IPS-20b (cell line): ENCODE results near the gene INVS.
"Not testable (repeated sequence)": the region's sequence is repeated elsewhere in the genome, so short reads cannot be mapped to it uniquely, and the experiment has no call there.

Experiments used
- H3K27ac ChIP-seq: one replicate; pipeline ENCODE4 v1.5.1; 2013; ENCODE audit warnings: low read length
- H3K27me3 ChIP-seq: 2 replicates; pipeline ENCODE4 v1.6.1; 2013; ENCODE audit warnings: mild to moderate bottlenecking, low read length, inconsistent platforms; ENCODE audit not compliant: insufficient read depth
- H3K36me3 ChIP-seq: 2 replicates; pipeline ENCODE4 v1.6.1; 2013; ENCODE audit warnings: low read depth, mild to moderate bottlenecking, inconsistent platforms, low read length, moderate library complexity; ENCODE audit not compliant: insufficient read depth
- H3K4me1 ChIP-seq: 2 replicates; pipeline ENCODE4 v1.6.1; 2013; ENCODE audit warnings: mild to moderate bottlenecking, control low read depth, inconsistent platforms, low read length, moderate library complexity; ENCODE audit not compliant: insufficient read depth
- H3K4me3 ChIP-seq: 2 replicates; pipeline ENCODE4 v1.5.1; 2013; ENCODE audit warnings: mild to moderate bottlenecking, low read length, inconsistent platforms
- H3K9ac ChIP-seq: 2 replicates; pipeline ENCODE4 v1.6.1; 2013; ENCODE audit warnings: low read depth, mild to moderate bottlenecking, inconsistent platforms, low read length, moderate library complexity
- H3K9me3 ChIP-seq: 2 replicates; pipeline ENCODE4 v1.6.1; 2013; ENCODE audit warnings: mild to moderate bottlenecking, low read depth, low read length, inconsistent platforms; ENCODE audit not compliant: insufficient read depth

Gene INVS

GRCh38 chr9:100067990-100068389 is 31.1 kb upstream of the INVS start:
- not testable (repeated sequence) for H3K4me3 ChIP-seq, H3K9me3 ChIP-seq, H3K9ac ChIP-seq, H3K36me3 ChIP-seq, H3K27ac ChIP-seq, H3K27me3 ChIP-seq
- peaks cover 11% of the 10 kb centered on the region; the same call in 1 of the 2 replicates for H3K4me1 ChIP-seq

DNA sequence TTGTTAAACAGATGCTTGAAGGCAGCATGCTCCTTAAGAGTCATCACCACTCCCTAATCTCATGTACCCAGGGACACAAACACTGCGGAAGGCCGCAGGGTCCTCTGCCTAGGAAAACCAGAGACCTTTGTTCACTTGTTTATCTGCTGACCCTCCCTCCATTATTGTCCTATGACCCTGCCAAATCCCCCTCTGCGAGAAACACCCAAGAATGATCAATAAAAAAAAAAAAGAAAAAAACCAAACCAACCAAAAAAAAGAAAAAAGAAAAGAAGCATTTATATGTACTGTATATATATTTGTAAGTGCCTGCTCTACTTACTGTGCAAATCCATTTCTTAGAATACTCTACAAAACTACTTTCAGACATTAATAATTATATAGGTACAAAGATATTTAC is 30.0 kb upstream of the INVS start:
- H3K27ac ChIP-seq, H3K36me3 ChIP-seq, H3K4me3 ChIP-seq, H3K9ac ChIP-seq, H3K9me3 ChIP-seq, H3K27me3 ChIP-seq, H3K4me1 ChIP-seq: not testable (repeated sequence)

- no peak overlapping the region for H3K27ac ChIP-seq
- no peaks in the 10 kb centered on the region for H3K9me3 ChIP-seq
- H3K4me3 ChIP-seq, result no peak overlapping the region
- no peaks in the 10 kb centered on the region for H3K36me3 ChIP-seq
- H3K9ac ChIP-seq, result no peak overlapping the region
- no peaks in the 10 kb centered on the region for H3K27me3 ChIP-seq
- no peaks in the 10 kb centered on the region for H3K4me1 ChIP-seq
Observed at GRCh38 chr9:100070104-100071041, 28.7 kb upstream of the INVS start.

DNA sequence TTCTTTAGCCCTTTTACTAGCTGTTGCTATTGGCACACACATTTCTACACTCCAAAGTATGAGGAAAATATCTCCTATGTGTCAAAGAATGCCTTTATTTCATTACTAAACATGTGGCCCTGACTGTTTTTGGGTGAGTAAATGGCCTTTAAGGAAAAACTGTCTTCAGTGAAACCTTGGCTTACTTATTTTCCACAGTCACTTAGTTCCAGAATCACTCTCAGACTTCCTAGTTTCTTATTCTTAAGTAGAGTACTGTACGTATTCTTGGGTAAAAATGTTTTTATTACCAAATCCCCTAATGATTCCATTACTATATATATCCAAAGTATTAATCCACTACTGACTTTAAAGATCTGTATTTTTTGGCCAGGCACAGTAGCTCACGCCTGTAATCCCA is 27.8 kb upstream of the INVS start:
- no peaks in the 10 kb centered on the region for H3K36me3 ChIP-seq
- H3K4me3 ChIP-seq, result no peak overlapping the region
- H3K9ac ChIP-seq, result no peak overlapping the region
- H3K27ac ChIP-seq, result no peak overlapping the region
- H3K9me3 ChIP-seq, result no peaks in the 10 kb centered on the region
- no peaks in the 10 kb centered on the region for H3K27me3 ChIP-seq
- no peaks in the 10 kb centered on the region for H3K4me1 ChIP-seq

DNA sequence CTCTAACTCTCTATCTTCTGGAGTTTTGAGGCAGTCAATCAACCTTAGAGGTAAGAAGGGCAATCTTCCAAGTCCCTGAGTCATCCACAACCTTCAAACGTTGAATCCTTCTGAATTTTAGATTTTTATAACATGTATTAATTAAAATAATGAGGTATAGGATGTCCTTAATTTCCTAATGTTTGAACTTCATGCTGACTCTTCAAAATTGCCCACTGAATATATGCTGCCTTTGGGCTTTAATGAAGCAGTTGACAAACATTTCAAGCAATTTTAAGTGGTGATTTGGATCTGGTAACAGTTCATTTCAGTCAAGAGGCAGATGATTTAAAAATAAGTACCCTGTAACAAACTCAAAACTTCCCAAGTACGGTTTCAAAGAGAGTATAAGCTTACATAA is 26.2 kb upstream of the INVS start:
- H3K4me1 ChIP-seq, result no peaks in the 10 kb centered on the region
- no peak overlapping the region for H3K4me3 ChIP-seq
- no peaks in the 10 kb centered on the region for H3K9me3 ChIP-seq
- no peaks in the 10 kb centered on the region for H3K27me3 ChIP-seq
- no peak overlapping the region for H3K9ac ChIP-seq
- no peak overlapping the region for H3K27ac ChIP-seq
- H3K36me3 ChIP-seq, result no peaks in the 10 kb centered on the region

- no peak overlapping the region for H3K4me3 ChIP-seq
- H3K27me3 ChIP-seq, result no peaks in the 10 kb centered on the region
- H3K27ac ChIP-seq, result no peak overlapping the region
- H3K9me3 ChIP-seq, result no peaks in the 10 kb centered on the region
- H3K36me3 ChIP-seq, result no peaks in the 10 kb centered on the region
- H3K9ac ChIP-seq, result no peak overlapping the region
- no peaks in the 10 kb centered on the region for H3K4me1 ChIP-seq
Observed at GRCh38 chr9:100074093-100074492, 24.9 kb upstream of the INVS start.

GRCh38 chr9:100074989-100075388 is 24.1 kb upstream of the INVS start:
- no peaks in the 10 kb centered on the region for H3K27me3 ChIP-seq
- no peaks in the 10 kb centered on the region for H3K36me3 ChIP-seq
- no peak overlapping the region for H3K27ac ChIP-seq
- H3K4me3 ChIP-seq, result no peak overlapping the region
- no peaks in the 10 kb centered on the region for H3K4me1 ChIP-seq
- no peak overlapping the region for H3K9ac ChIP-seq
- H3K9me3 ChIP-seq, result no peaks in the 10 kb centered on the region

GRCh38 chr9:100076256-100076655 is 22.8 kb upstream of the INVS start:
- H3K9ac ChIP-seq, H3K27ac ChIP-seq, H3K4me3 ChIP-seq, H3K27me3 ChIP-seq, H3K4me1 ChIP-seq, H3K9me3 ChIP-seq, H3K36me3 ChIP-seq: not testable (repeated sequence)

- Histone ChIP-seq H3K4me1 (peaks cover 9% of the 10 kb centered on the region; the same call in 1 of the 2 replicates), H3K4me3 (no peak overlapping the region), H3K27me3 (no peaks in the 10 kb centered on the region), H3K9me3 (no peaks in the 10 kb centered on the region), H3K27ac (no peak overlapping the region), H3K36me3 (no peaks in the 10 kb centered on the region), H3K9ac (no peak overlapping the region)
Observed at GRCh38 chr9:100082782-100083181, 16.3 kb upstream of the INVS start.

DNA sequence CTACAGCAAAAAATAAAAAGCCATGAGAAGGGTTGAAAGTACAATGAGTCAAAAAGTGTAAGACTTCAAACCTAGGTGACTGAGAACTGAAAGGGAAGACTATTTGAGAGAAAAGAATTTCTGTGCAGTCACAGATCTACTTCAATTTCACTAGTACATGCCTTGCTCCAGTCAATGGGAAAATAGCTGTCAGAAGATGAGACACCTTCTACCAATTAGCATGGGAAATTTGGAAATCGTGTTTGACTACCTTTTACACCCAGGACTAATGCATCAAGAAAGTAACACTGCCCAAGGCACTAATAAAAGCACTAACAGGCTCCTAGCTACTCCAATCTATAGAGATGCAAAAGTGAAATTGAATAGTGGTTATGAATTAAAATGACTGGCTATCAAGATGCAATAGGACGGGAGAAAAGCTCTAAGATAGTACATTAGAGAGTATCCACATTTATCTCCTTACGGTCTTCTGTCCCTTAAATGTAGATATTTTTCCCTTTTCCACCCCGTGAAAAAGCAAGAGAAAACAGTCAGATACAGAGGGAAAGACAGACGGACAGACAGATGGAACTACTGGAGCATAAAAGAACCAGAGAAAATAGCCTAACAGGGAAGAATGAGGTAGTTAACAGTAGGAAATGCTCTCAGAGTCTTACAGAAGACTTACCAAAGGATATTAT is 15.5 kb upstream of the INVS start:
- H3K9ac ChIP-seq, result no peak overlapping the region
- H3K4me1 ChIP-seq, result peaks cover 9% of the 10 kb centered on the region
- no peaks in the 10 kb centered on the region for H3K36me3 ChIP-seq
- no peaks in the 10 kb centered on the region for H3K9me3 ChIP-seq
- H3K27me3 ChIP-seq, result no peaks in the 10 kb centered on the region
- H3K4me3 ChIP-seq, result no peak overlapping the region
- H3K27ac ChIP-seq, result no peak overlapping the region

GRCh38 chr9:100084128-100084453 is 15.0 kb upstream of the INVS start:
- Histone ChIP-seq H3K36me3 (no peaks in the 10 kb centered on the region), H3K27me3 (no peaks in the 10 kb centered on the region), H3K4me3 (no peak overlapping the region), H3K27ac (no peak overlapping the region), H3K9ac (no peak overlapping the region), H3K4me1 (peaks cover 9% of the 10 kb centered on the region), H3K9me3 (no peaks in the 10 kb centered on the region)

DNA sequence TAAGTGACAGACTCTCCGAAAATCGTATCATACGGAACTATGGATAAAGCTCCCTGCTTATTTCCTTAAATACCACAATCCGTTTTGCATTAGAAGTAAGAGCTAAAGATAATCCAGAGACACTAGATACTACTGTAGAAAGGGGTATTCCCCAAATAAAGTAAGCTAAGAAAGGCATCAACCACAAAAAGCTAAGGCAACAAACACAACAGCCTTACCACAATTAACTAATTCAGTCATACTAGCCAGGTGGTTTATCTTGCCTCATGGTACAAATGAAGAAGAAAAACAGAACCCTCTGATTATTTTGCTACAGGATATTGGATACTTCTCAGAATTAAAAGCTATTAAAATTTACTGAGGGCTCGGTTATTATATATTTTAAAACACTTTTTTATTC is 14.3 kb upstream of the INVS start:
- Histone ChIP-seq H3K9ac (no peak overlapping the region), H3K27ac (no peak overlapping the region), H3K27me3 (no peaks in the 10 kb centered on the region), H3K4me3 (no peak overlapping the region), H3K9me3 (no peaks in the 10 kb centered on the region), H3K36me3 (no peaks in the 10 kb centered on the region), H3K4me1 (peaks cover 9% of the 10 kb centered on the region)
